T-helper 2 cell treated with Interferon-gamma antibody and Interleukin-4, amounts not matched to agents 5 μg/mL and 100 μg/mL, for 36 hours (primary cell): ENCODE results near the gene CFL1.
"Not testable (repeated sequence)": the region's sequence is repeated elsewhere in the genome, so short reads cannot be mapped to it uniquely, and the experiment has no call there.

Experiments used
- DNase-seq: peaks from one replicate; pipeline ENCODE4 v3.0.0; 2021; ENCODE audit warnings: low spot score
- H3K27ac Mint-ChIP-seq: one replicate; pipeline ENCODE4 v1.8.0; 2021; ENCODE audit warnings: mild to moderate bottlenecking, mixed read lengths
- H3K27me3 Mint-ChIP-seq: one replicate; pipeline ENCODE4 v1.8.0; 2021; ENCODE audit warnings: low read depth, mixed read lengths
- H3K36me3 Mint-ChIP-seq: one replicate; pipeline ENCODE4 v1.8.0; 2021; ENCODE audit warnings: low read depth, mixed read lengths
- H3K4me1 Mint-ChIP-seq: one replicate; pipeline ENCODE4 v1.8.0; 2021; ENCODE audit warnings: low read depth, mixed read lengths
- H3K4me3 Mint-ChIP-seq: one replicate; pipeline ENCODE4 v1.8.0; 2022; ENCODE audit warnings: mild to moderate bottlenecking, moderate library complexity, mixed read lengths
- H3K9me3 Mint-ChIP-seq: one replicate; pipeline ENCODE4 v1.8.0; 2021; ENCODE audit warnings: mixed read lengths

Gene CFL1

GRCh38 chr11:65892661-65893317 lies 34.8 kb upstream of the CFL1 start:
- H3K27ac Mint-ChIP-seq, result peak overlapping the region; percentile 82
- H3K27me3 Mint-ChIP-seq, result no peaks in the 10 kb centered on the region
- H3K4me3 Mint-ChIP-seq, result peak overlapping the region; percentile 74
- H3K4me1 Mint-ChIP-seq, result peaks cover 48% of the 10 kb centered on the region
- H3K36me3 Mint-ChIP-seq, result peaks cover 6% of the 10 kb centered on the region
- no peak for DNase-seq
- no peaks in the 10 kb centered on the region for H3K9me3 Mint-ChIP-seq

DNA sequence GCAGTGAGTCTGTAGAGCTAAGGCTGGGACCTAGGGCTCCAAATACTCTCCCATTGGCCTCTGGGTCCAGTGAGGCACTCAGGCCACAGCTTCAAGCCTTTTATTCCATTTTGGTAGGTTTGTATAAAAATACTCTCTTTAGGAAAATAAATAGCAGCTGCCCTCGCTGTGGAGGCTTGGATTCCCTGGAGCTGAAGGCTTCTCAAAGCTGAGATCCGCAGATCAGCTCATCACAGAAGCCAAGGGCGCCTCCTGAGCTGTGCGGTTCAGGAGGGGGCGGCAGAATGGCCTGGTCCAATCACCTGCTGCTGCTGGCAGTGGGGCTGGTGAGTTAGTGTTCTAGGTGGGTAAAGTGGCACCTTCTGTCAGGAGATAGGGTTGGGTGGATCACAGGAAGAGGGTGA lies 34.2 kb upstream of the CFL1 start:
- Mint-ChIP-seq H3K27ac (peak overlapping the region; percentile 80), H3K36me3 (peaks cover 11% of the 10 kb centered on the region), H3K4me1 (peaks cover 44% of the 10 kb centered on the region), H3K4me3 (peak overlapping the region; percentile 74)
- DNase-seq, H3K27me3 Mint-ChIP-seq, H3K9me3 Mint-ChIP-seq: not testable (repeated sequence)

GRCh38 chr11:65891219-65892136 lies 33.5 kb upstream of the CFL1 start:
- H3K27ac Mint-ChIP-seq, result peak overlapping the region; percentile 80
- H3K36me3 Mint-ChIP-seq, result peaks cover 17% of the 10 kb centered on the region
- no peak for DNase-seq
- peaks cover 49% of the 10 kb centered on the region for H3K4me1 Mint-ChIP-seq
- H3K9me3 Mint-ChIP-seq, result no peaks in the 10 kb centered on the region
- H3K27me3 Mint-ChIP-seq, result no peaks in the 10 kb centered on the region
- peak overlapping the region; percentile 74 for H3K4me3 Mint-ChIP-seq

DNA sequence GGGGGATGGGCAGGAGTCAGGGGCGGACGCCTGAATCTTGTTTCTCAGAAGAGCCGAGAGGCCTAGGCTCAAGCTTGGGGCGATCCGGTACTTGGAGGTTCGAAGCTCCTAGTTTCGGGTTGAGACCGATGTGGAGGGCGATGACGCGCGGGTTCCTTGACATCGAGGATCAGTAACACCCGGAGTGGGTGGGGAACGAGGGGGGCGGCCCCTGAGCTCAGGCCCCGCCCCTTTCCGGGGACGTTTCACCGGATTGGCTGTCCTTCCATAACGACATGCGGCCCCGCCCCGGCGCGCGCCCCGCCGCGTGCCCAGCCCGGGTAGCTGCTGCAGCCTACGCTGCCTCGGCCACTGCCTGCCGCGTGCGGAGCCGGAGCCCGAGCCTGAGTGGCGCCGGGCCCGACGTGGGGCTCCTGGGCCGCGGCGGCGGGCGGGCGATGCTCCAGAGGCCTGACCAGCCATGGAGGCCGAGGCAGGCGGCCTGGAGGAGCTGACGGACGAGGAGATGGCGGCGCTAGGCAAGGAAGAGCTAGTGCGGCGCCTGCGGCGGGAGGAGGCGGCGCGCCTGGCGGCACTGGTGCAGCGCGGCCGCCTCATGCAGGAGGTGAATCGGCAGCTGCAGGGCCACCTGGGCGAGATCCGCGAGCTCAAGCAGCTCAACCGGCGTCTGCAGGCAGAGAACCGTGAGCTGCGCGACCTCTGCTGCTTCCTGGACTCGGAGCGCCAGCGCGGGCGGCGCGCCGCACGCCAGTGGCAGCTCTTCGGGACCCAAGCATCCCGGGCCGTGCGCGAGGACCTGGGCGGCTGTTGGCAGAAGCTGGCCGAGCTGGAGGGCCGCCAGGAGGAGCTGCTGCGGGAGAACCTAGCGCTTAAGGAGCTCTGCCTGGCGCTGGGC lies 32.6 kb upstream of the CFL1 start, which contains the start of gene CCDC85B:
Gene CCDC85B, plus strand, starts transcription at position 350 of the 895 bp plus-strand sequence. Its CDS starts 111 bp downstream, at position 461.
- peaks cover 18% of the 10 kb centered on the region for H3K36me3 Mint-ChIP-seq
- peak within 1 kb of the TSS; percentile 91 for H3K27ac Mint-ChIP-seq
- H3K4me3 Mint-ChIP-seq, result peak within 1 kb of the TSS; percentile 99
- peak; percentile 98 for DNase-seq
- H3K27me3 Mint-ChIP-seq, result no peaks in the 10 kb centered on the region
- H3K4me1 Mint-ChIP-seq, result peaks cover 49% of the 10 kb centered on the region
- H3K9me3 Mint-ChIP-seq, result no peaks in the 10 kb centered on the region

DNA sequence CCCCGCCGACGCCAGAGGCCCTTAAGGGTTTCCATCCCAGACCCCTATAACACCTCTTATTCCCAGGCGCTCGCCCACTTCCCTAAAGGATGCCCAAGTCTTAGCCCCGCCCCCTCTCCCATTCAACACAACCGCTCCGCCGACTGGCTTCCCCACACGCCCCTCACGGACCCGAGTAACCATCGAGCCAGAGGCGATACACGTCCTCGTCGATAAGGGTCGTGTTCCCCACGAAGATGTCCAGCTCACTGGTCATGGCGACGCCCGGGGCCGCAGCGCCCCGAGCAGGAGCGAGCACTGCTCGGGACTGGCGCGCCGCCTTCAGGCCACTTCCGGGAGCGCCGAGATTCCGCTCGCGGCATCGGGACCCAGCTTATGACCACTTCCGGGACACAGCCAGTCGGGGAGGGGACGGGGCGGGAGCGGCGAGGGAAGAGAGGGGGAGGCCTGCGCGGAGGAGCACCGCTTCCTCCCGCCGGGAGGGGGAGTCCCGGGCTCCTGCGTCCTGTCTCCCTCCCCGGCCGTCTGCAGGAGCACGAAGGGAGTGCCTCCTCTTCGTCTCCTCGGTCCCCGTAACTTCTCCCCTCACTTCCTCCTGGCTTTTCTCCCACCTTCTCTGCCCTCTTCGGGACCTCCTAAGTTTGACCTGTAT lies 30.3 kb upstream of the CFL1 start, which contains the start of gene FIBP:
Gene FIBP, minus strand, starts transcription at position 309 of the 652 bp plus-strand sequence. Its CDS starts 53 bp downstream, at position 256.
- Mint-ChIP-seq H3K27me3 (no peaks in the 10 kb centered on the region), H3K4me1 (peaks cover 48% of the 10 kb centered on the region), H3K27ac (peak within 1 kb of the TSS; percentile 91), H3K4me3 (peak within 1 kb of the TSS; percentile 99), H3K9me3 (no peaks in the 10 kb centered on the region), H3K36me3 (peaks cover 37% of the 10 kb centered on the region)
- peak; percentile 93 for DNase-seq

DNA sequence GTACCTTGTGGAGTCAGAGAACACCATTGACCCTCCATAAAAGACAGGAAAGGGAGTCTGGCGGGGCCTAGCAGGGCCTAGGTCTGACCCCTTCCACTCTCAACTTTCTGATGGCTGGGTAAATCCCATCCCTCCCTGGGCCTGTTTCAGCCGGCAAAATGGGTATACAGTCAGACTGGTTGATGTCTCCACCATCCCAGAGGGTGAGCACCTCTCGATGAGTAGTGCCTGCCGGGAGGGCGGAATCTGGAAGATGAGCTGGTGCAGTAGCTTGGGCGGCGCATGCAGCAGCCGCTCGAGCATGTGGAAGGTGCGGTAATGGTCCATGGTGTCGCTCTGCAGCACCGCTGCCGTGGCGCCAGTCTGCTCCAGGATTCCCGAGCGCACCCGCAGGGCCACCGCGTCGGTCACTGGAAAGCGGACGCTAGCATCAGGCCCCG lies 29.8 kb upstream of the CFL1 start:
- no peaks in the 10 kb centered on the region for H3K9me3 Mint-ChIP-seq
- peaks cover 37% of the 10 kb centered on the region for H3K36me3 Mint-ChIP-seq
- no peak for DNase-seq
- H3K4me3 Mint-ChIP-seq, result peak overlapping the region; percentile 99
- peaks cover 44% of the 10 kb centered on the region for H3K4me1 Mint-ChIP-seq
- no peaks in the 10 kb centered on the region for H3K27me3 Mint-ChIP-seq
- H3K27ac Mint-ChIP-seq, result peak overlapping the region; percentile 91

GRCh38 chr11:65886826-65887722 lies 29.1 kb upstream of the CFL1 start:
- peak overlapping the region; percentile 99 for H3K4me3 Mint-ChIP-seq
- no peaks in the 10 kb centered on the region for H3K27me3 Mint-ChIP-seq
- peaks cover 37% of the 10 kb centered on the region for H3K4me1 Mint-ChIP-seq
- DNase-seq, result no peak
- no peaks in the 10 kb centered on the region for H3K9me3 Mint-ChIP-seq
- H3K36me3 Mint-ChIP-seq, result peaks cover 39% of the 10 kb centered on the region
- peak overlapping the region; percentile 91 for H3K27ac Mint-ChIP-seq

DNA sequence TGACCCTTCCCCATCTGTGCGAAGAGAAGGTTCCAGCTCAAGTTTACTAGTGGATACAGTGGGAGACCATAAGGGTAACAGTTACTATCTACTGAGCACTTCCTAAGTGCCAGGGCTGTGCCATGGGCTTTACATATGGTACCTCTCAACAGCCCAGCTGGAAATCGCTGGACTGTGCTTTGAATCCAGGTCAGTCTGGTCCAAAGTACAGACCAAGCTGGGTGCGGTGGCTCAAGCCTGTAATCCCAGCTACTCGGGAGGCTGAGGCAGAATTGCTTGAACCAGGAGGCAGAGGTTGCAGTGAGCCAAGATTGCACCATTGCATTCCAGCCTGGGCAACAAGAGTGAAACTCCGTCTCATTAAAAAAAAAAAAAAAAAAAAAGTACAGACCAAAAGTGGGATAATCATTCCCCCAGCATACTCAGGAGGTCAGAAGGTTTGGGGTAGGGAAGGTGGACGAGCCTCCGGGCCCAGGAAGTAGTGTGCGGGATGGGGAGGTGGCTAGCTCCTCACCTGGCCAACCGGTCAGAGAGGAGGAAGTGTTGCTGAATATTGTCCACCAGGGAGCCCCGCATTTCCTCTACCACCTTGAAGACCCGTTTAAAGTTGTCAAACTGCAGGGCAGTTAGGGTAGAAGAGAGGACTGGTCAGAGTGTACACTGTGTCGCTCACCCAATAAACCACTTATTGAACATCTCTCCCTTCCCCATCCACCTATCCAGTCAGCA lies 28.0 kb upstream of the CFL1 start:
- H3K27ac Mint-ChIP-seq, result peak overlapping the region; percentile 91
- H3K9me3 Mint-ChIP-seq, result no peaks in the 10 kb centered on the region
- H3K4me3 Mint-ChIP-seq, result peak overlapping the region; percentile 99
- no peak for DNase-seq
- peaks cover 41% of the 10 kb centered on the region for H3K36me3 Mint-ChIP-seq
- no peaks in the 10 kb centered on the region for H3K27me3 Mint-ChIP-seq
- H3K4me1 Mint-ChIP-seq, result peaks cover 39% of the 10 kb centered on the region

DNA sequence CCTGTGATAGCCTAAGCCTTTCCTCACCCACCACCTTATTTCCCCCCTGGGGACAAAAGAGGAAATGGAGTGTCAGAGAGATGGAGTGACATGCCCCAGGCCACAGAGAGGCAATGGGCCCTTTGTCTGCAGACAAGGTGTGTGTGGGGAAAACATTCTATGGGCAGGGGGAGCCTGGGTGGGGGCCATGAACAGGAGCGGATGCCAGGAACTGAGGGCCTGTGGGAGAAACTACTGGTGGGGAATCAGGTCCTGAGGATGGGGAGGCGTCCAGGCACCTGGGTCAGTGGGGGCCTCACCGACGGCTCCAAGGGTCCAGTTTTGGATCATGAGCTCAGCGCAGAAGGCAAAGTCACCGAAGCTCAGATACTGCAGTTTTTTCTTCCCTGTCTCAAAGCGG lies 27.3 kb upstream of the CFL1 start:
- DNase-seq, result no peak
- H3K36me3 Mint-ChIP-seq, result peaks cover 41% of the 10 kb centered on the region
- peak overlapping the region; percentile 15 for H3K27ac Mint-ChIP-seq
- H3K9me3 Mint-ChIP-seq, result no peaks in the 10 kb centered on the region
- no peaks in the 10 kb centered on the region for H3K27me3 Mint-ChIP-seq
- no peak overlapping the region for H3K4me3 Mint-ChIP-seq
- H3K4me1 Mint-ChIP-seq, result peaks cover 44% of the 10 kb centered on the region

DNA sequence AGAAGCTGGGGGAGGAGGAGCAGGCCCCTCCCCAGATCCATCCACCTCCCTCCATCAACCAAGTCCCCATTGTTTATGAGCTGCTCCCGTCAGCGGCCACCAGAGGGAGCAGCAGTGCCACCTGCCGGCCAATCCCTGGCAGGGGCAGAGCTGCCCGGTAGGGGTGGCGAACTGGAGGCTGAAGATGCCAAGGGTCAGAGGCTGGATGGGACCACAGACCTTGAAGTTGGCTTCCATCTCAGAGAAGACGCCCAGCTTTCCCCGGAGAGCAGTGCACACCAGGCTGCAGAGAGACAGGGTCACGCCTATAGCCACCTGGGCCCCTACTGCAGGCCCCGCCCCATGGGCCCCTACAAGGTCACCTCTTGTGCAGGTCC lies 26.7 kb upstream of the CFL1 start:
- peaks cover 41% of the 10 kb centered on the region for H3K36me3 Mint-ChIP-seq
- peak overlapping the region; percentile 57 for H3K27ac Mint-ChIP-seq
- peaks cover 43% of the 10 kb centered on the region for H3K4me1 Mint-ChIP-seq
- no peaks in the 10 kb centered on the region for H3K9me3 Mint-ChIP-seq
- peak overlapping the region; percentile 42 for H3K4me3 Mint-ChIP-seq
- H3K27me3 Mint-ChIP-seq, result no peaks in the 10 kb centered on the region
- DNase-seq, result peak; percentile 80

GRCh38 chr11:65883786-65884715 lies 26.1 kb upstream of the CFL1 start:
- peak overlapping the region; percentile 42 for H3K4me3 Mint-ChIP-seq
- peak overlapping the region; percentile 57 for H3K27ac Mint-ChIP-seq

More at GRCh38 chr11:65883786-65884715, 26.1 kb upstream of the CFL1 start:
- H3K27me3 Mint-ChIP-seq, result no peaks in the 10 kb centered on the region
- peaks cover 41% of the 10 kb centered on the region for H3K36me3 Mint-ChIP-seq
- no peak for DNase-seq
- H3K9me3 Mint-ChIP-seq, result no peaks in the 10 kb centered on the region
- peaks cover 43% of the 10 kb centered on the region for H3K4me1 Mint-ChIP-seq
